ENCODE measurements around the gene ZBTB46.

GRCh38 chr20:63753381-63753780, 77.7 kb downstream of the ZBTB46 start:
- no peak for TF ChIP-seq CTCF (IDR thresholded peaks at IDR 0.05; ENCODE audit: borderline replicate concordance, extremely low read depth, low read length, poor library complexity, severe bottlenecking)
- no peak for TF ChIP-seq EZH2 (IDR thresholded peaks at IDR 0.05; ENCODE audit: borderline replicate concordance, low read depth, low read length, severe bottlenecking)

All from DND-41 (cell line).